OCI-M2 (cell line): Measurements from ENCODE around the gene E2F4.
A peak's percentile ranks its signal among the peaks of the same experiment; 100 is the strongest.

Experiments used
- DNase-seq: peaks from one replicate; lab custom pipeline; 2025; ENCODE audit not compliant: unreplicated experiment; lab: John Stamatoyannopoulos, UW

Gene E2F4, protein sequence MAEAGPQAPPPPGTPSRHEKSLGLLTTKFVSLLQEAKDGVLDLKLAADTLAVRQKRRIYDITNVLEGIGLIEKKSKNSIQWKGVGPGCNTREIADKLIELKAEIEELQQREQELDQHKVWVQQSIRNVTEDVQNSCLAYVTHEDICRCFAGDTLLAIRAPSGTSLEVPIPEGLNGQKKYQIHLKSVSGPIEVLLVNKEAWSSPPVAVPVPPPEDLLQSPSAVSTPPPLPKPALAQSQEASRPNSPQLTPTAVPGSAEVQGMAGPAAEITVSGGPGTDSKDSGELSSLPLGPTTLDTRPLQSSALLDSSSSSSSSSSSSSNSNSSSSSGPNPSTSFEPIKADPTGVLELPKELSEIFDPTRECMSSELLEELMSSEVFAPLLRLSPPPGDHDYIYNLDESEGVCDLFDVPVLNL

GRCh38 chr16:67191995-67192681, at the start of gene E2F4:
TSS of gene E2F4 (plus strand) at chr16:67192155. CDS start at chr16:67192228, 73 bp downstream.
- DNase-seq = peak; percentile 50

- no peak for DNase-seq
Observed at GRCh38 chr16:67142342-67142741, 49.6 kb upstream of the E2F4 start.

DNA sequence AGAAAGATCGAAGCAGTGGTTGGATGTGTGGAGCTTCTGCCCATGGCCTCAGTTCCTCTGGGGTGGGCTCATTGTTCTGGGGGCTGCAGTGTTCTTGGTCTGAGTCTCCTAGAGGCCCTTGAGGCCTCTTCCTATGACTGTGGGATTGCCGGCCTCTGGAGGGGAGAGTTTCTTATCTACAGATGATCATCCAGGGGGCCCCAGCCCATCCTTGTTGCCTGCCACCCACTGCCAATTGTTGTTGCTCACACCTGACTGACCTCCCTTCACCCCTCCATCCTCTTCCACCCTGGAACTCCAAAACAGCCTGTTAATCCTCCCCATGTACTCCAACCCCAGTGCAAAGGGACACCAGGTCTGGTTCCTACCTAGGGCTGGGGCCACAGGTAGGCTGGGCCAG, 47.0 kb upstream of the E2F4 start:
- no peak for DNase-seq

DNA sequence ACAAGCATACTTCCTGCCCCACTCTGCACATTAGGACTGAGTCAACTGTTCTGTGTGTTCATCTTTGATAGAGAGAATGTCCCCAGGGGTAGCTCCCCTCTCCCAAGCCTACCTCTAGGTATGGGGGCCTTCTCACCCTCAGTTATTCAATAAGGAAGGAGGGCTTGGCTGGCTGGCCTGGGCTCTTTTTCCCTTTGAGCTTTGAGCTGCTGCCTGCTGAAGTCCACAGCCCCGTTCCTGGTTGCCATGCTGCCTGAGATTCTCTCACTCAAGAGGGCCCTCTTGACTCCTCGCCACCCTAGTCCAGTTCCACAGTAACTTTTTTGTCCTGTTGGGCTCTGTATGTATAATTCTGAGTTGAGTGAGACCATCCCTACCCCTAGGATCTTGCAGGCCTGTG, 46.2 kb upstream of the E2F4 start:
- DNase-seq = no peak

GRCh38 chr16:67146523-67147357, 45.2 kb upstream of the E2F4 start:
- DNase-seq = no peak

- no peak for DNase-seq
Observed at GRCh38 chr16:67147437-67148140, 44.4 kb upstream of the E2F4 start.

GRCh38 chr16:67148221-67148620, 43.7 kb upstream of the E2F4 start:
- DNase-seq = no peak

DNA sequence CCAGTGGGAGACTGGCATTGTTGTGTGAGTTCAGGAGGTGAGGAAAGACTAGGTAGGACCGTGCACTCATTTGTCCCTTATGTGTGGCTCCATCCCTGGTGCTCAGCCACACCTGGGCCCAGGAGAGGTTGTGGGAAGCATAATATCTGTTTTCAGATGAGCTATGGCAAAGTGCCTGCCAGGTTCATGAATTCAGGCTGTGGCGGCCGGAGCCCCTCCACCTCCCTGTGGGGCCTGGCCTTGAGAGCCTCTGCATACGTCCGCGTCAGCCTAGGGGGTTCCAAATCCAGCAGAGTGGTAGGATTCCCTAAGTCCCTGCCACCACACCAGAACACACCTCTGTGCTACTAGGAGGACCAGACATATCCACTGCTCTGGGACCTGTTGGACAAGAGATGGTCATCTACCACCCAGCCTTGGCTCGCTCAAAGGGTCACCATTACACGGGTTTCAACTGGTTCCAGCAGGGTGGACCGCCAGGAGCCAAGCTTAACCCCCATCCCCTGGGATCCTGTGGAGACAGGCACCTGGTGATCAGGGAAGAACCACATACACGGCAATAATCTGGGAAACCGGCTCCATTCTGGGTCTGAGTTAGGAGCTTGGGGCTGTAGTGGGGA, 43.2 kb upstream of the E2F4 start:
- no peak for DNase-seq

GRCh38 chr16:67149276-67150046, 42.5 kb upstream of the E2F4 start:
- DNase-seq = no peak

GRCh38 chr16:67150047-67150832, 41.7 kb upstream of the E2F4 start:
- no peak for DNase-seq

DNA sequence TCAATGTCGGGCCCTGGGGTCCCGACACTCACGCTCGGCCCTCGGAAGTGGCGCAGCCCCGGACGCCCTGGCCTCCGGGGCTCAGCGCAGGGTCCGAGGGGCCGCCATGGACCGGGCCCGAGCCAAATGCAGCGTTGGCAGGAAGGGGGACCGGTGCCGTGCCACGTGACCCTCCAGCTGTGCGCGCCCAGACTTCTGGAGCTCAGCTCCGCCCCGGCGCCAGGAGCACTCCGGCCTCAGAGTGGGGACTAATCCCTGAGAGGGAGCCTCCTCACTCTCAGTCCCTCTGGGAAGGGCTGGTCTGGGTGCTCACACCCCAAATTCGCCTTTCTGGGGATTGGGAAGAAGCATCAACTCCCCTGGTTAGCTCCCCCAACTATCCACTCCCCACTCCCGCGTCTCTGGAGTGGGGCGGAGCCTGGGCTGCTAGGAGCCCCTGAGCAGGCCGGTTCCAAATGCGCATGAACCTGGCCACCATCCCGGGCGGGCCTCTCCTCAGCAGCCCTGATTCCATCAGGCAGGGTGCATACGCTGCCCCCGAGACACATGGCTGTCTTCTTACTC, 41.0 kb upstream of the E2F4 start, which contains the start of gene B3GNT9:
TSS of gene B3GNT9 (minus strand) at position 166 of the 564 bp plus-strand sequence. CDS start 513 bp downstream, outside the sequence.
- no peak for DNase-seq

- no peak for DNase-seq
Observed at GRCh38 chr16:67151431-67152097, 40.4 kb upstream of the E2F4 start.

GRCh38 chr16:67154578-67155294, 37.2 kb upstream of the E2F4 start:
- no peak for DNase-seq

DNA sequence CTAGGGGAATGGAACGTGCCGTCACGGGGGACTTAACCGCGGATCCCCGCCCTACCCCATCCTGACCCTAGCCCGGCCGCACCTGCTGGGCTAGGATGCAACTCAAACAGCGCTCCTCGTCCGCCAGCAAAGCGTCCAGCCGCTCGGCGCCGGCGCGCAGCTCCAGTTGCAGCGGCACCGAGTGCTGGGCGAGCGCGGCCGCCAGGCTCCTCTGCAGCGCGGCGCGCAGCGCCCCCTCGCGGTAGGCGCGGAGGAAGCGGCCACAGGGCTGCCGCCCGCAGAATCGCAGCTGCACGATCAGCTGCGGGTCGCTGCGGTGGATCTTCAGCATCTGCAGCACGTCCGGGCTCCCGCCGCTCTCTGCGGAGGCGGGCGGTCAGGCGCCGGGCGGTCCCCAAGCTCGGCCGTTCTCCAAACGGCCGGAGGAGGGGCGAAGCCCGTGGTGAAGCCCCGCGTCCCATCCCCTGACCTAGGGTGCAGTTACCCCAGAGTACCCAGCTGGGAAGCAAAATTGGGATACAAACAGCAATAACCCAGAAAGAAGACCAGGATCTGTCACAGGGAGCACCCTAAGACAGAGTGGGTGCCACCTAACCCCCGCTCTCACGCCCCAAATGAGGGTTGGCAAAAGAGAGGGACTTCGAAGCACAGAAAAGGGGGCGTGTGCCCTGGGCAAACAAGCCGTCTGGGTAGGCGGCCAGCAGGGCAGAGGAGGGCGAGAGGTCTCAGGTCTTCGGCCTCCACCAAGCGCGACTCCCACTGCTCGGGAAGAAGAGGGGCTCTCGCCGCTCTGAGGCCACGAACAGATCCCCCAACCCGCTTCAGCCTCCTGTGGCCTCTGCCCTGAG, 36.4 kb upstream of the E2F4 start:
- DNase-seq = no peak

DNA sequence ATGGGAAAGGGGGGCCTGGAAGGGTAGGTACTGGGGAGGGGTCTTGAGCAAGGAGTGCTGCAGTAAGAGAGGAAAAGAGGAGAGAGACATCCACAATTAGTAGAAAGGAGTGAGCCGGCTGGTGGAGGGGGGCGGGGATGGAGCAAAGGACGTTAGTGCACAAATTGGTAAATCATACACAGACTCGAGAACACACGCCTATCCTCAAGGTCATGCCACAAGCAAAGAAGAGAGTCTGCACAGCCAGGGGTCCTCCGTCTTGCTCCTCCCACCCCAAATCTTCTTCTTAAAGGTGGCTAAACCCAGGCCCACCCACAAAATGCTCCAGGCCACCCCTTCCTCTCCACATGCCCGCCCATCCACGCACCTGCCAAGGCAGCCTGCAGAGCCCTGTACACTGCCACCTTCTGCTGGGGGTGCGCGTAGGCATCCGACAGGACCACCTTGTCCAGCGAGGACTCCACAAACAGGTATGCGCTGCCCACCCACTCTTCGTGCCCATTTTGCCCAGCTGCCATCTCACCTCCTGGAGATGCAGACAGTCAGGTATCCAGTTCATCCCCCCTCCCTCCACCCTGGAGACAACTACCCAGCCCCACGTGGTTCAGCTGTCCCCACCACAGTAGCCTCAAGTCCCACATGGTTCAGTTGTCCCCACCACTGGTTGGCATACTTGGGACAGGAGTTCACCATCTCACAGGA, 35.7 kb upstream of the E2F4 start:
- no peak for DNase-seq
